ENCODE results near the gene KRTAP4-9.
"Not testable (repeated sequence)": the region's sequence is repeated elsewhere in the genome, so short reads cannot be mapped to it uniquely, and the experiment has no call there.

The KRTAP4-9 gene

GRCh38 chr17:41098481-41098880, 6.7 kb upstream of the KRTAP4-9 start:
- no peak for DNase-seq

- not testable (repeated sequence) for DNase-seq
These were observed 5.3 kb upstream of the KRTAP4-9 start for GRCh38 chr17:41099682-41100480.

DNA sequence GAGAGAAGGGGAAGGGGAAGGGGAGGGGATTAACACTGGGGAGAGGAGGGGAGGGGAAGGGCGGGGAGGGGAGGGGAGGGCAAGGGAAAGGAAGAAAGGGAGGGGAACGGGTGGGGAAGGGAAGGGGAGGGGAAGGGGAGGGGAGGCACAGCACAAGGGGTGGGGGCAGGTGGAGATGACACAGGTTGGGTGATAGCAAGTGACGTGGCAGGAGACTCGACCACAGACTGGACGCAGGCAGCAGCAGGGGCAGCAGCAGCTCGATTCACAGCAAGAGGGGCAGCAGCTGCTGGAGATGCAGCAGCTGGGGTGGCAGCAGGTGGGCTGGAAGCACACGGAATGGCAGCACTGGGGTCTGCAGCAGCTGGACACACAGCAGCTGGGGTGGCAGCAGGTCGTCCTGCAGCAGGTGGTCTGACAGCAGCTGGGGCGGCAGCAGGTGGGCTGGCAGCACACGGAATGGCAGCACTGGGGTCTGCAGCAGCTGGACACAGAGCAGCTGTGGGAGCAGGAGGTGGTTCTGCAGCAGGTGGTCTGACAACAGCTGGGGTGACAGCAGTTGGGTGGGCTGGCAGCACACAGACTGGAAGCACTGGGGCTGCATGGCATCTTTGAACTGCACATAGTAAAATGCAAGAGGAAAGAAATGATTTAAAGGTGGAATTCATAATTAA, 3.5 kb upstream of the KRTAP4-9 start, which contains the start of gene KRTAP4-16:
TSS of gene KRTAP4-16 (minus strand) at position 624 of the 674 bp plus-strand sequence. CDS start at position 624, 0 bp downstream.
- no peak for DNase-seq

- DNase-seq, result no peak
These were observed 1.3 kb upstream of the KRTAP4-9 start for GRCh38 chr17:41103896-41104295.

- DNase-seq, result not testable (repeated sequence)
These were observed 677 bp upstream of the KRTAP4-9 start for GRCh38 chr17:41104386-41105038.

GRCh38 chr17:41107941-41108450, 2.8 kb downstream of the KRTAP4-9 start:
- no peak for DNase-seq

GRCh38 chr17:41108728-41109386, 3.7 kb downstream of the KRTAP4-9 start:
- not testable (repeated sequence) for DNase-seq

GRCh38 chr17:41111151-41111885, 6.1 kb downstream of the KRTAP4-9 start:
- DNase-seq, result no peak

DNA sequence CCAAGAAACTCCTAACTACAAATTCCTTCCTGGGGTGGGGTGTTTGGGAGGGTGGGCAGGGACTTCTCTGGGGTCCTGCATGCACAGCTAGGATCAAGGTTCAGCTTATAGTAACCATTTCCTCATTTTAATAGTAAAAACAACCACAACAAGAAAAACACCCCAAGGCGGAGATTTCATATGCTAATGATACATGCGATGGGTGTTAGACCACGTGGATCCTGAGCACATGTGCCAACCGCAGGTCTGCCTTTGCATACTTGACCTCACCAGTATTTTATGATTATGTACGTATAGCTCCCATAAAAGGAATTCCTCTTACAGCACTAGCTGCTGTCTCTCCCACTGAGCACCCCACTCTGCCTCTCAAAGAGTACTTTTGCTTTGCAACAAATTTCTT, 11.1 kb downstream of the KRTAP4-9 start:
- no peak for DNase-seq

GRCh38 chr17:41117846-41118386, 12.7 kb downstream of the KRTAP4-9 start, which contains the start of gene KRTAP4-11:
Gene KRTAP4-11, minus strand, starts transcription at chr17:41118373. Its CDS starts 58 bp downstream, at chr17:41118315.
- not testable (repeated sequence) for DNase-seq

- no peak for DNase-seq
These were observed 13.5 kb downstream of the KRTAP4-9 start for GRCh38 chr17:41118721-41119120.

DNA sequence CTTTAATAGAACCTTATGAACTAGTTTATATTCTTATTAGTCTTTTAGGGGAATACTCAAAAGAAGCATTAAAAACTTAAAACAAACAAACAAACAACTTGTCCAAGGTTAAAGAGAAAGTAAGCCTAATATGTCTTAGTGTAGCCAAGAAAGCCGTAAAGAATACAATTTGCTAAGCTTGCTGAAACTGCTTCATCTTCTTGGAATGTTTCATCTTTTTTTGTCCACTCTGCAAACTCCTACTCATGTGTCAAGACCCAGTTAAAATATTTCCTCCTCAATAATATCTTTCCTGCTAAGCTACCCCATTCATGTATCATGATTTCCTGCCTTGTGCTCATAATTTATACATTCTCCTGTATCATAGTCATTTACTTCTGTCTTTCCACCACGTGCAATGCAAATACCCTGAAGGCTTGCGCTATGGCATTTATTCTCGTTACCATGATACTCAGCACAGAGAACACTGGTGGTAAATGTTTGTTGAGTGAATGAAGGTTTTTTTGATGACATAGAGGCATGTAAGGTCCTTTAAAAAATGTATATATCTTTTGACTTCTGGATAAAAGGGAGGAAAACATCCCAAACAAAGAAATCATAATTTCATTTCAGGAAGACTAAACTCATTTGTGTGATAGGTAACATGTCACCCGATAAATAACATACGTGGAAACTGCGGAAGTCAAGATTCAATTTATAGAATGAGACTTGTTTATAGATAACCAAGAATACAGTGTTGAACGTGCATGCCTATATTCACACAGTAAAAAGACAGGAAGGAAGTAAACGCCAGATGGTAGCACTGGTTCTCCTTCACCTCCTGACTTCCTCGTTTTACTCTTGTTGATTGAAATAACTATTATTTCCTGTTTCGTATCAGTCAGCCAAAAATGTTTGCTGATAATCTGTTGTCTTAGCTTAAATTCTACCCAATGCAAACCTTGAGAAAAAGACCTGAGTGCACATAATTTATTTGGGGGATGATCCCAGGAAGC, 14.8 kb downstream of the KRTAP4-9 start:
- not testable (repeated sequence) for DNase-seq

GRCh38 chr17:41121742-41122141, 16.6 kb downstream of the KRTAP4-9 start:
- no peak for DNase-seq

GRCh38 chr17:41123292-41123990, 18.3 kb downstream of the KRTAP4-9 start:
- not testable (repeated sequence) for DNase-seq

DNA sequence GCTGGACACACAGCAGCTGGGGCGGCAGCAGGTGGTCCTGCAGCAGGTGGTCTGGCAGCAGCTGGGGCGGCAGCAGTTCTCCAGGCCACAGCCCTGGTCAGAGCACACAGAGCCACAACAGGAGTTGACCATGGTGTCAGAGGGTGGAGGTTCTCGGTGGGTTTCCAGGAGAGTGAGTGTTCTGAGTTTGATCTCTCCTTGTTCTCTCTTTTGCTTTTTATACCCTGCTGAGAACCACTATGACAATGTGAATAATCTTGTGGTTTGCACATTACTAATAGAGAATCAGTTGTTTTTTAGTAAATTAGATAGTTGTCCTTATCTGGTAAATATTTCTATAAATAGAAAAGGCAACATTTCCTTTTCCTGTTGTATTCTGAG, 18.8 kb downstream of the KRTAP4-9 start, which contains the start of gene KRTAP4-12:
TSS of gene KRTAP4-12 (minus strand) at position 192 of the 381 bp plus-strand sequence. CDS start at position 132, 60 bp downstream.
- not testable (repeated sequence) for DNase-seq

DNA sequence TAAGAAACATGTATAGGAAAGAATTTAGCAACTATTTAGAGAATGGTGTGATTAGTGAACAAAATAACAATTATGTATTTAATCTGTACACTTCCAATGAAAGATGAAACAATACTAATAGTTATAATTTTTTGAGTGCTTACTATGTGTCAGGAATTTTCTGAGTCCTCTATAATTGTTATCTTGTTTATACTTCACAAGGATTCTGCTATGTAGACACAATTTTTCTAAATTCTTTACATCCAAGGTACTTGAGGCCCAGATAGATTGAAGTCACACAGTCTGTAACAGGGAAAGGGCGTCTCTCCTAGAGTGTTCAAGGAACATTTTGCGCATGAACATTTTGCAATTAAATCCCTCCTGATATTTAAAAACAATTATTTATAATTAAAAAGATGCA, 19.9 kb downstream of the KRTAP4-9 start:
- DNase-seq, result no peak

GRCh38 chr17:41126412-41126811, 21.2 kb downstream of the KRTAP4-9 start:
- DNase-seq, result no peak

GRCh38 chr17:41127371-41127770, 22.2 kb downstream of the KRTAP4-9 start:
- no peak for DNase-seq

DNA sequence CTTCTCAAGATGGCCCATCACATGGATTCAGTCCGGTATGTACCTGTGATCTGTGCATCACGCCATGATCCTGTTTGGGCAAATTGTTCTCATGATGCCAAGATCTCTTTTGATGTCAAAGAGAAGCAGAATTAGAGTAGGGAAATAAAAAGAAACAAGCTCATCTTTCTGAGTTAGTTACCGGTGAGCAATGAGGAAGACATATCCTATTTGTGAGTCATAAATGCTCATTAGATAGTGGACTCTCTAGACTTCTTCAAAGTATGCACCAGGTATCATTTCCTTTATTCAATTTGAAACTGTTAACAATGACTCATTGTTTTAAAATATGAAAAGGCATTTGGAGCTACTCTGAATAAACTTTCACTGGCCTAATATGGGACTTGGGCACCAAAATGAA, 26.8 kb downstream of the KRTAP4-9 start:
- DNase-seq, result no peak

All from GOT3 (cell line).